Spleen (tissue), 11 donors: Measurements from ENCODE around the gene ACSL5. TPM values are rescaled to one million over a fixed set of nuclear protein-coding genes. Genes with fewer than 3 reads are reported as not detected.
"Not testable (repeated sequence)": the region's sequence is repeated elsewhere in the genome, so short reads cannot be mapped to it uniquely, and the experiment has no call there.

Experiments used
- DNase-seq: peaks from one replicate; pipeline ENCODE4 v3.0.0-alpha.2; 2020
- H3K27ac ChIP-seq, 8 donors: fragments of 200-600 bp; sonication (generic) in 7 of 8; 1 replicate in 4 of 8; 2 replicates in 4 of 8; pipeline versions ENCODE4 v1.5.0 to v1.8.0; 2016 to 2021; ENCODE audit warnings: inconsistent platforms in 4 of 8, mild to moderate bottlenecking in 4 of 8, moderate library complexity in 1 of 8
- H3K27me3 ChIP-seq, 7 donors: fragments of 200-600 bp; sonication (generic) in 6 of 7; replicated peaks in 1 of 7; 1 replicate in 4 of 7; 2 replicates in 3 of 7; pipeline versions ENCODE4 v1.5.0 to v1.8.0; 2016 to 2021; ENCODE audit warnings: inconsistent platforms in 3 of 7, mild to moderate bottlenecking in 1 of 7
- H3K36me3 ChIP-seq, 6 donors: fragments of 200-600 bp; sonication (generic) in 5 of 6; 1 replicate in 4 of 6; 2 replicates in 2 of 6; pipeline versions ENCODE4 v1.5.0 to v1.8.0; 2016 to 2021; ENCODE audit warnings: inconsistent platforms in 2 of 6
- H3K4me1 ChIP-seq, 6 donors: fragments of 200-600 bp; sonication (generic) in 5 of 6; 1 replicate in 3 of 6; 2 replicates in 3 of 6; pipeline versions ENCODE4 v1.5.0 to v1.8.0; 2016 to 2021; ENCODE audit warnings: inconsistent platforms in 3 of 6
- H3K4me3 ChIP-seq, 8 donors: fragments of 200-600 bp; sonication (generic) in 7 of 8; 1 replicate in 4 of 8; 2 replicates in 4 of 8; pipeline versions ENCODE4 v1.5.0 to v1.8.0; 2016 to 2021; ENCODE audit warnings: inconsistent platforms in 4 of 8, mild to moderate bottlenecking in 4 of 8, moderate library complexity in 2 of 8
- H3K9me3 ChIP-seq, 8 donors: fragments of 200-600 bp; sonication (generic) in 7 of 8; 1 replicate in 4 of 8; 2 replicates in 4 of 8; pipeline versions ENCODE4 v1.5.0 to v1.8.0; 2016 to 2021; ENCODE audit warnings: inconsistent platforms in 4 of 8
- POLR2A ChIP-seq, 3 donors: fragments of 450-650 bp; IDR thresholded peaks; one replicate each; pipeline ENCODE4 v1.5.1; 2017; ENCODE audit warnings: antibody characterized with exemption in 3 of 3, mild to moderate bottlenecking in 1 of 3
- POLR2AphosphoS5 ChIP-seq, 3 donors: sonication (generic); formaldehyde crosslinking; IDR thresholded peaks; one replicate each; pipeline ENCODE4 v1.5.1; 2017; ENCODE audit warnings: antibody characterized with exemption in 3 of 3
- WGBS, 5 donors: extraction: QIAGEN DNeasy Blood & Tissue Kit in 3 of 5; methylation state at CpG; one replicate each; pipeline versions ENCODE4 v1.1.5 to v1.1.7; 2013 to 2018; 5-methylcytosine and 5-hydroxymethylcytosine counted together
- intact Hi-C: fragments of 100-400 bp; cut with DNase I; formaldehyde crosslinking; loops from one replicate; pipeline ENCODE4 v1.15.0; 2023; ENCODE audit warnings: low total_unique reads
- polyA plus RNA-seq, 3 donors: library from polyadenylated mRNA; stranded (reverse); fragments of 200-250 nt; gene quantifications; one replicate each; pipeline ENCODE4 v1.2.1, GENCODE V29; 2013
- total RNA-seq, 7 donors: library from RNA; depleted of rRNA in 3 of 7; stranded (reverse); fragments of >200 nt in 3 of 7; fragmentation: NEBNext Ultra II Directional in 4 of 7; extraction: Animal tissue kit (Norgen Biotek cat#: 25700) in 4 of 7; gene quantifications; one replicate each; pipeline versions ENCODE4 v1.1.0 to v1.2.1, GENCODE V29; 2016 to 2021
- TF ChIP-seq, protein P1 (sequence below), 11 experiments: fragments of 200-600 bp in 7 of 11; fragments of 450-650 bp in 4 of 11; sonication (generic) in 4 of 11; IDR thresholded peaks in 8 of 11; conservative IDR thresholded peaks in 3 of 11; 1 replicate in 7 of 11; 2 replicates in 4 of 11; pipeline versions ENCODE4 v1.4.0 to v1.8.0; 2016 to 2021; ENCODE audit warnings: antibody characterized with exemption in 11 of 11, inconsistent platforms in 4 of 11, mild to moderate bottlenecking in 1 of 11
- donor health status: healthy with polysubstance abuse.
- donor health status: DM: no; HTN: no; CAD: no; lungs with moderate emphysema.
- donor health status: DM: no; HTN: no; CAD: no.
- donor health status: Bipolar disorder and iron deficiency.
- donor health status: healthy.
- donor health status: DM: no; HTN: no; CAD: no.
- donor health status: DM: yes; HTN: yes; CAD: no.

The ACSL5 gene
- total and polyA plus RNA-seq, 10 donors: 18.6 to 49.4 (median 42.8) TPM

DNA sequence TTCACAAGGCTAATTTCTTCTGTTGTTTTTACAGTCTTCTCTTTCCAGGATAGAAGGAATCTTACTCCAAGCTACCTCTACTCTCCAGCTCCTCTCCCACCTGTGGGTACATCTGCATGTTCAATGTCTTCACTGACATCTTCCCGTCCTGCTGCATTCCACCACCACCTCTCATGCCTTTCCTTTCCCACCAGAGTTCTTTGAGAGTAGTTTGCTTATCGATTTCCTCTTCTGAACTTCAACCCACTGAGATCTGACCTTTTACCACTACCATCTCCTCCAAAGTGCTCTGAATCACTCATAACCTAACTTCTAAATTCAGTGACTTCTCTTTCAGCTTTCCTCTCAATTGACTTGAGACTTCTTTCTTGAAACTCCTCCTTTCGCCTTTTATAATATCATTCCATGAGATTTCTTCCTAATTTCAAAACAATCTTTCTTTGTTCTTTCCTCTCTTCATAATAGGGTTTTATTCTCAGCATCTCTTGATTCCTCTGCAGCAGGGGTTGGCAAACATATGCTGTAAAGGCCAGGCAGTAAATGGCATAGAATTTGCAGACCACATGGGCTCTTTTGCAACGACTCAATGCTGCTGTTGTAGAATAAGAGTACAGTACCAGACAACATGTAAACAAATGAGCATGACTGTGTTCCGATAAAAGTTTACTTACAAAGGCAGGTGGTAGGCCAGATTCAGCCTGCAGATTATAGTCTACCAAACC lies 22.1 kb downstream of the ACSL5 start:
- H3K4me1 ChIP-seq: no peaks in the 10 kb centered on the region
- WGBS, 5 donors: 90 to 93% (median 91%) methylated on average over 5 of the region's 5 CpGs
- no peak overlapping the region for H3K4me3 ChIP-seq
- H3K36me3 ChIP-seq: peaks cover 0 to 67% (median 51%) of the 10 kb centered on the region in 6 donors
- no peaks in the 10 kb centered on the region for H3K9me3 ChIP-seq
- DNase-seq: no peak
- H3K27me3 ChIP-seq: no peaks in the 10 kb centered on the region
- no peak overlapping the region for H3K27ac ChIP-seq
- no peak for TF ChIP-seq POLR2A (IDR thresholded peaks at IDR 0.05)
- TF ChIP-seq, protein P1, sequence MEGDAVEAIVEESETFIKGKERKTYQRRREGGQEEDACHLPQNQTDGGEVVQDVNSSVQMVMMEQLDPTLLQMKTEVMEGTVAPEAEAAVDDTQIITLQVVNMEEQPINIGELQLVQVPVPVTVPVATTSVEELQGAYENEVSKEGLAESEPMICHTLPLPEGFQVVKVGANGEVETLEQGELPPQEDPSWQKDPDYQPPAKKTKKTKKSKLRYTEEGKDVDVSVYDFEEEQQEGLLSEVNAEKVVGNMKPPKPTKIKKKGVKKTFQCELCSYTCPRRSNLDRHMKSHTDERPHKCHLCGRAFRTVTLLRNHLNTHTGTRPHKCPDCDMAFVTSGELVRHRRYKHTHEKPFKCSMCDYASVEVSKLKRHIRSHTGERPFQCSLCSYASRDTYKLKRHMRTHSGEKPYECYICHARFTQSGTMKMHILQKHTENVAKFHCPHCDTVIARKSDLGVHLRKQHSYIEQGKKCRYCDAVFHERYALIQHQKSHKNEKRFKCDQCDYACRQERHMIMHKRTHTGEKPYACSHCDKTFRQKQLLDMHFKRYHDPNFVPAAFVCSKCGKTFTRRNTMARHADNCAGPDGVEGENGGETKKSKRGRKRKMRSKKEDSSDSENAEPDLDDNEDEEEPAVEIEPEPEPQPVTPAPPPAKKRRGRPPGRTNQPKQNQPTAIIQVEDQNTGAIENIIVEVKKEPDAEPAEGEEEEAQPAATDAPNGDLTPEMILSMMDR (IDR thresholded peaks at IDR 0.05 in 8 of 11, conservative IDR thresholded peaks at IDR 0.05 in 3 of 11): no peak
- no peak for TF ChIP-seq POLR2AphosphoS5 (IDR thresholded peaks at IDR 0.05)
- intact Hi-C loops: no loop called here

- no peak overlapping the region for H3K27ac ChIP-seq
- intact Hi-C loops: no loop called here
- H3K27me3 ChIP-seq: no peaks in the 10 kb centered on the region
- TF ChIP-seq POLR2A (IDR thresholded peaks at IDR 0.05) (no peak), POLR2AphosphoS5 (IDR thresholded peaks at IDR 0.05) (no peak)
- TF ChIP-seq, protein P1 (IDR thresholded peaks at IDR 0.05 in 8 of 11, conservative IDR thresholded peaks at IDR 0.05 in 3 of 11): no peak
- no peaks in the 10 kb centered on the region for H3K9me3 ChIP-seq
- H3K4me3 ChIP-seq: no peak overlapping the region
- H3K36me3 ChIP-seq: peaks cover 0 to 84% (median 60%) of the 10 kb centered on the region in 6 donors
- H3K4me1 ChIP-seq: no peaks in the 10 kb centered on the region
- WGBS, 5 donors: 92 to 99% (median 94%) methylated on average over 2 of the region's 2 CpGs
- DNase-seq: no peak
Observed at GRCh38 chr10:112397592-112397991, 23.7 kb downstream of the ACSL5 start.

DNA sequence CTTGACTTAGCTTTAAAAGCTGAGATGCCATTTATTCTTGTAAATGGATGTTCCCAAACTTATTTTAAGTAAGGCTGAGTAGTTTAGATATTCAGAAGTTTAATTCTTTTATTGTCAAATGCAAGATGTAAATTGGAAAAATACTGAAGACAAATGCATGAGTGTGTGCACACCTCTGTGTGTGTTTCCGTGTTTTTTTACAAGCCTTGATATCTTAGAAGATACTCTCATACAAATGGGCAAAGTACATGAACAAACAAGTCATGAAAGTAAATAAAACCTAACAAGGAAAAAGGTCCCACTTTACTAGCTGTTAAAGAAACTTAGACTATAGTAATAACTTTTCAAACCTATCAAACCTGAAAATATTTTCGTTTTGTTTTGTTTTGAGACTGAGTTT lies 29.0 kb downstream of the ACSL5 start:
- Histone ChIP-seq H3K4me1 (no peaks in the 10 kb centered on the region), H3K9me3 (no peaks in the 10 kb centered on the region), H3K36me3 (peaks cover 3 to 98% (median 81%) of the 10 kb centered on the region in 6 donors), H3K27ac (no peak overlapping the region), H3K4me3 (no peak overlapping the region), H3K27me3 (no peaks in the 10 kb centered on the region)
- intact Hi-C loops: no loop called here
- no peak for TF ChIP-seq POLR2A (IDR thresholded peaks at IDR 0.05)
- TF ChIP-seq, protein P1 (IDR thresholded peaks at IDR 0.05 in 8 of 11, conservative IDR thresholded peaks at IDR 0.05 in 3 of 11): no peak
- no peak for TF ChIP-seq POLR2AphosphoS5 (IDR thresholded peaks at IDR 0.05)
- WGBS, 5 donors: 91 to 96% (median 93%) methylated on average over 2 of the region's 2 CpGs
- no peak for DNase-seq

GRCh38 chr10:112404617-112405016 lies 30.7 kb downstream of the ACSL5 start:
- Histone ChIP-seq H3K4me3 (no peak overlapping the region), H3K27ac (no peak overlapping the region), H3K36me3 (peaks cover 3 to 100% (median 81%) of the 10 kb centered on the region in 6 donors), H3K27me3 (no peaks in the 10 kb centered on the region), H3K4me1 (no peaks in the 10 kb centered on the region), H3K9me3 (no peaks in the 10 kb centered on the region)
- WGBS, 5 donors: 73 to 94% (median 88%) methylated on average over 3 of the region's 3 CpGs
- intact Hi-C loops: no loop called here
- TF ChIP-seq POLR2AphosphoS5 (IDR thresholded peaks at IDR 0.05): no peak
- TF ChIP-seq POLR2A (IDR thresholded peaks at IDR 0.05): no peak
- TF ChIP-seq, protein P1 (IDR thresholded peaks at IDR 0.05 in 8 of 11, conservative IDR thresholded peaks at IDR 0.05 in 3 of 11): no peak
- DNase-seq: no peak

DNA sequence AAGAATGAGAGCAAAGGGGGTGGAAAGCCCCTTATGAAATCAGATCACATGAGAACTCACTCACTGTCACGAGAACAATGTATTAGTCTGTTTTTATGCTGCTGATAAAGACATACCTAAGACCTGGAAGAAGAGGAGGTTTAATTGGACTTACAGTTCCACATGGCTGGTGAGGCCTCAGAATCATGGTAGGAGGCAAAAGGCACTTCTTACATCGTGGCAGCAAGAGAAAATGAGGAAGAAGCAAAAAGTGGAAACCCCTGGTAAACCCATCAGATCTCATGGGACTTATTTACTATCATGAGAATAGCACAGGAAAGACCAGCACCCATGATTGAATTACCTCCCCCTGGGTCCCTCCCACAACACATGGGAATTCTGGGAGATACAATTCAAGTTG lies 32.9 kb downstream of the ACSL5 start:
- H3K27me3 ChIP-seq, intact Hi-C loops, H3K4me1 ChIP-seq, H3K4me3 ChIP-seq, H3K9me3 ChIP-seq, H3K27ac ChIP-seq, DNase-seq: not testable (repeated sequence)
- 64 to 75% (median 72%) methylated on average over 2 of the region's 2 CpGs for WGBS, 5 donors
- peaks cover 3 to 100% (median 86%) of the 10 kb centered on the region in 6 donors for H3K36me3 ChIP-seq
